GM12801 (cell line): ENCODE data around the gene RLIM.

Source experiments
- CTCF ChIP-seq: IDR thresholded peaks from one replicate; pipeline ENCODE4 v1.5.1; 2011; ENCODE audit warnings: control low read depth; ENCODE audit not compliant: insufficient read length; ENCODE audit errors: extremely low read depth

Gene RLIM

GRCh38 chrX:74551934-74552333 is 62.5 kb downstream of the RLIM start:
- TF ChIP-seq CTCF: no peak

DNA sequence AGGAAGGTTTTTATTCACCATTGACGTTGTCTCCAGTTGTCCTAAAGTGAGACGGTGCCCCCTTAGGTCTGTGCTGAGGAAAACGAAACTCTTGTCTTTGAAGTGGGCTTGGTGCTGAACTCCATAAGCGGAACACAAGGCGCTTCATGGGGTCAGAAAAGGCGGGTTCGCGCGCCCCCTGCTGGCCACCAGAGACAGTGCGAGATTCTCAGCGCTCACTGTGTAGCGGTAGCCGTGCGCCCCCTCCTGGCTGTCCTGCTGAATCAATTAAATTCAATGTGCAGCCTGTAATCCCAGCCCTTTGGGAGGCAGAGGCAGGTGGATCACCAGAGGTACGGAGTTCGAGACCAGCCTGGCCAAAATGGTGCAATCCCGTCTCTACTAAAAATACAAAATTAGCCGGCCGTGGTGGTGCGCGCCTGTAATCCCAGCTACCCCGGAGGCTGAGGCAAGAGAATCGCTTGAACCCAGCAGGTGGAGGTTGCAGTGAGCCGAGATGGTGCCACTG is 64.1 kb downstream of the RLIM start:
- TF ChIP-seq CTCF: no peak

- TF ChIP-seq CTCF: no peak
These were observed 67.4 kb downstream of the RLIM start for GRCh38 chrX:74546984-74547383.

DNA sequence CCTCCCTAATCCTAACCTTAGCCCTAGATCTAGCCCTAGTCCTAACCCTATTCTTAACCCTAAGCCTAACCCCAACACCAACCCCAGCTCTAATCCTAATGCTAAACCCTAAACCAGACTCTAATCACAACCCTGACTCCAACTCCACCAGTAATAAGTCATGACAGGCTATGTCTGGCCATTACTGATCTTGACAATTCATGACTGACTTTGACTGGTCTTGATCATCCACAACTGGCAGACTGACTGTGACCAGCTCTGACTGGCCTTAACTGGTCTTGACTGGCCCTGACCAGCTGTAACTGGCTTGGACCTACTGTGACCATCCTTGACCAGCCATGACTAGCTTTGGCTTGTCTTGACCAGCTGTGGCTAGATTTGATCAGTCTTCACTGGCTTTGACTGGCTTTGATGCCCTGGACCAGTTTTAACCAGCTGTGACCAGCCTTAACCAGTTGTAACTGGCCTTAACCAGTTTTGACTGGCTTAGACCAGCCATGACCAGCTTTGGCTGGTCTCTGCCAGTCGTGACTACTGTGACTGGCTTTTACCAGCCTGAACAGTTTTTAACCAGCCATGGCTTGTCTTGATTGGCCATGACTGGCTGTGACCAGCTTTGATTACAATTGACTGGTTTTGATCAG is 68.4 kb downstream of the RLIM start:
- no peak for TF ChIP-seq CTCF

DNA sequence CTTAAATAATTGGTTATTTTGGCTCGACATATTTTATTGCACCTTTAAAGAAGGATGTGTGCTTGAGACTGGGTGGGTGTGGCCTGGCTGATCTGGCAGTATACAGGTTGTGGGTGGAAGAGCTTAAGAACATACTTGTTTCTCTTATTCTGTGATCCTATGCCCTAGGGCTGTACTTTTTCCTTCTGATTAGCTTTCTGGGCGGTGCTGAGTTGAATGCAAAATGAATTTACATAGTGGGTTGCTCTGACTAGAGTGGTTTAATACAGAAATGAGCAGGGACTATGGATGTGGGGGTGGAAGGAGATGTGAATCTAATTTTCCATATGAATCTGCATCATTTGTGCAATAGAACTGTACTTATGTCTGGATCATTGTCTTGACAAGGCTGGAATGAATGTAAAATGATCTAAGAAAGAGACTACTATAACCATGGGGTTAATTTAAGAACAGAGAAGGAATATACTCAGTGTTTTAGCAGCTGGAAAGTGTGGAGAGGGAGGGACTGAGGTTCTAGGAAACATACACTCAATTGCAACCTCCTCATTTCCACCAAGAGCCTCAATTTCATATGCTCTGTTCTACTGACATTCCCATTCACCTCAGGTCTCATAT is 73.7 kb downstream of the RLIM start:
- no peak for TF ChIP-seq CTCF

- TF ChIP-seq CTCF: no peak
These were observed 77.5 kb downstream of the RLIM start for GRCh38 chrX:74536832-74537371.

DNA sequence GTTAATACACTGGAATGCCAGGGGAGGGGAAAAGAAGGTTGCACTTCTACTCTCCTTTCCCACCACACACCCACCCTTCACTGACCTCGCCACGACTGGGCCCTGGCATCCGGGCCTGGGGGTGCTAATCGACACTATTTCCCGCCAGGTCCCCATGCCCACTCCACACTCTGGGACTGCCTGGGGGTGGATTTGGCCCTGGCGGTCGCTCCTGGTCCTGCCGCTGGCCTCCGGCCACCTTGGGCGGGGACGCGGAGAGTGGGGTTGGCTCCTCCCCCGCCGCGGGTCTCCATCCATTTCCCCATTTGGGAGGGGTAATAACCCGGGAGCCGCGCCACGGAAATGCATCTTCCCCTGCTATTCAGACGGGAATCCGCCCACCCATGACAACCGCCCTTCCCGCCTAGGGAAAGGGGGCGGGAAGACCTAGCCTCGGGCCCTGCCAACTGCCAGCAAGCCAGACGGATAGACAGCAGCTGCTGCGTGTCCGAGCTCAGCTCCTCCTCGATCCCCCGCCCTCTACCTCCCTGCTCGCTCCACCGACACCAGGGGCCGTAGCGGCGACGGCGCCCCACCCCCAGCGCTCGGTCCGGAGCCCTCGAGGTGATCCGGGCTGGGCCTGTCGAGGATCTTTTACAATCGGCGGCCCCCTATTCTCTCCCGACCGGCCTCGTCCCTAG is 78.1 kb downstream of the RLIM start:
- TF ChIP-seq CTCF: no peak
